KOPT-K1 (cell line): ENCODE data around the gene DCAF11.

Experiments
- H3K27ac ChIP-seq: fragments of 200-600 bp; sonication (generic); 2 replicates; pipeline ENCODE4 v1.5.1; 2016; ENCODE audit warnings: antibody characterized with exemption, mild to moderate bottlenecking, low read depth, low read length; ENCODE audit not compliant: poor library complexity, severe bottlenecking
- H3K36me3 ChIP-seq: fragments of 200-600 bp; sonication (generic); 2 replicates; pipeline ENCODE4 v1.5.1; 2017; ENCODE audit warnings: antibody characterized with exemption, mild to moderate bottlenecking, low read length, moderate library complexity; ENCODE audit not compliant: insufficient read depth
- H3K9me3 ChIP-seq: fragments of 200-600 bp; sonication (generic); 2 replicates; pipeline ENCODE4 v1.5.1; 2017; ENCODE audit warnings: antibody characterized with exemption, low read length, mild to moderate bottlenecking; ENCODE audit not compliant: insufficient read depth, poor library complexity, severe bottlenecking

DCAF11 gene

GRCh38 chr14:24087004-24087403 lies 27.6 kb upstream of the DCAF11 start:
- no peaks in the 10 kb centered on the region for H3K36me3 ChIP-seq
- H3K27ac ChIP-seq: no peak overlapping the region
- no peaks in the 10 kb centered on the region for H3K9me3 ChIP-seq

DNA sequence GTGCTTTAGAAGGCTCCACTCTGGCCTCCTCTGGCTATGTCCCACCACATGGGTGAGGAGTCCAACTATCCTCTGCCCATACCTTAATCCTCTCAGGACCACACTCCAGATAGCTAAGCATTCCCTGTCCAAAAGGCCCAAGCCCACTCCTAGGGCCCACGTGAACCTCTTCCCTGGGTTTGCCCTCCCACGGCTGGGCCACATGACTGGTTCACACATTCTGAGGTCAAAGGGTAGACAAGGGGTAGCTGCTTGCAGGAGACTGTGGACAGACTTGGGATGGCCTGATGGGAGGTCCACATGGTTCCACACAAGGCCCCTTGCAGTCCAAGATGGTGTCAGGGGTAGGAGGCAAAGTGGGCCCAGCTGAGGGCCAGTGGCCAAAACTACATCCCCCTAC lies 26.5 kb upstream of the DCAF11 start:
- Histone ChIP-seq H3K36me3 (no peaks in the 10 kb centered on the region), H3K27ac (no peak overlapping the region), H3K9me3 (no peaks in the 10 kb centered on the region)

GRCh38 chr14:24089890-24090289 lies 24.7 kb upstream of the DCAF11 start:
- Histone ChIP-seq H3K27ac (no peak overlapping the region), H3K36me3 (no peaks in the 10 kb centered on the region), H3K9me3 (no peaks in the 10 kb centered on the region)

DNA sequence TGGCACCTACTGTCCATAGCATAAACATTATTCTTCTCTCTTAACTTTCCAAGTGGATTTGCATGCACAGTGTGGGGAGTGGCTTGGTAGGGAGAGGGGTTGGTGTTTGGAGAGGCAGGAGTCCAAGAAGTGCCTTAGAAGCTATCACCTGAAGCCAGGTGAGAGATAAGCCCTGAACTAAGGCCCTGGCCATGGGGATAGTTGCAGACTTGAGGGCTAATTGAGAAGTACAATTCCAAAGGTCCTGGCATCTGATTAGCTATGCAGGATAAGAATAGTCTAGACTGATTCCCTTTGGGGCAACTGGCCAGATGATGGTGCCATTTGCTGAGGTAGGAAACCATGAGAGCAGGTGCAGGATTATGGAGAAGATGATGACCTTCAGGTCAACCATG lies 22.5 kb upstream of the DCAF11 start:
- Histone ChIP-seq H3K27ac (no peak overlapping the region), H3K36me3 (no peaks in the 10 kb centered on the region), H3K9me3 (no peaks in the 10 kb centered on the region)

DNA sequence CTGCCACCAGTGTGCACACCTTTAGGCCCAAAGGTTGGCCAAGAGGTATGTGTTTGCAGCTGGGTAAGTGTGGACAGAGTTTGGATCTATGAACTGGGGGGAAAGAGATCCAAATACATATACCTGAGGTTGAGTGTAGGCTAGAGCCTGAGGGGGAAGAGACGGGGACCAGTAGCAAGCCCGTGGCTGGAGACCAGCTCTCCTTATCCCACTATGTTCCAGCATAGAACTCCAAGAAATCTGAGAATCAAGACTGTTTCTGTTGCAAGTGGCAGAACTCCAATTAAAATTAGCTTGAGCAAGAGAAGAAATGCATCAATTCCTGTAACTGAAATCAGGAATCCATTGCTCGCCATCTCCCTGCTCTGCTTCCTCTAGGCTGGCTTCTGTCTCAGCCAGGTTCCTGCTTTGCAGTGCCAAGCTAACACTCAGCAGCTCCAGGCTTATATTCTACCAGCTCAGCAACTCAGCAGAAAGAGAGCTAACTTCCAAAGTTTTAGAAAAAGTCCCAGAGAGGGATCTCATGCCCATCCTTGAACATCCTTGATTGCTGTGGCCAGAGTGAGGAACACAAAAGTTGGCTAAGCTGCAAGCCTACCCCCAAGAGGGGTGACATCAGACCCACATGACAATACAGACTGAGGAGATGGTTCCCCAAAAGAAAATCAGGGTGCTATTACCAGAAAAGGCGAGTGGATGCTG lies 21.9 kb upstream of the DCAF11 start:
- H3K36me3 ChIP-seq: no peaks in the 10 kb centered on the region
- H3K9me3 ChIP-seq: no peaks in the 10 kb centered on the region
- H3K27ac ChIP-seq: no peak overlapping the region

GRCh38 chr14:24093207-24093900 lies 21.2 kb upstream of the DCAF11 start:
- Histone ChIP-seq H3K27ac (peak overlapping the region; percentile 79), H3K36me3 (no peaks in the 10 kb centered on the region), H3K9me3 (no peaks in the 10 kb centered on the region)

GRCh38 chr14:24093901-24094840 lies 20.4 kb upstream of the DCAF11 start, which contains the start of gene PCK2:
PCK2 (plus strand) TSS chr14:24094311; CDS start chr14:24094406, 95 bp downstream.
- Histone ChIP-seq H3K9me3 (no peaks in the 10 kb centered on the region), H3K27ac (peak within 1 kb of the TSS; percentile 79), H3K36me3 (no peaks in the 10 kb centered on the region; the same call in 1 of the 2 replicates)

DNA sequence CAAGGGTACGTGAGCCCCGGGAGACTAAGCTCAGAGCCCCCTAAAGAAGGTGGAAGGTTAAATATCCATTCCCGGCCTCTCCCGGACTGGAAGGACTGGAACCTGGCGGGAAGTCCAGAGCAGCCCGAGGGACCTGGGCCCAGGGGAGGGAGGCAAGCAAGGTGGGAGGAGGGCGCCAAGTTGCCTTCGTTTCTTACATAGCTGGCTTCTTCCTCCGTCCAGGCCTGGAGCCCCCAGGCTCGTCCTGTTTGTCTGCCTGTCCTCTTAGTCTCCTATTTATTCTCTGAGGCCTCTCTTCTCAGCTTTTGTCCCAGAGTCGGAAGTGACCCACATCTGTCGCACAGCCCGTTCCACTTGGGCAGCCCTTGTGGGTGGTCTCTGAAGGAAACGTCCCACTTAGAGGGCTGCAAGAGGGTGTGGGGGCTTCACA lies 19.7 kb upstream of the DCAF11 start:
- Histone ChIP-seq H3K27ac (peak overlapping the region; percentile 79), H3K9me3 (no peaks in the 10 kb centered on the region), H3K36me3 (no peaks in the 10 kb centered on the region; the same call in 1 of the 2 replicates)

GRCh38 chr14:24095271-24096068 lies 19.1 kb upstream of the DCAF11 start:
- Histone ChIP-seq H3K36me3 (no peaks in the 10 kb centered on the region; the same call in 1 of the 2 replicates), H3K27ac (peak overlapping the region; percentile 79), H3K9me3 (no peaks in the 10 kb centered on the region)

DNA sequence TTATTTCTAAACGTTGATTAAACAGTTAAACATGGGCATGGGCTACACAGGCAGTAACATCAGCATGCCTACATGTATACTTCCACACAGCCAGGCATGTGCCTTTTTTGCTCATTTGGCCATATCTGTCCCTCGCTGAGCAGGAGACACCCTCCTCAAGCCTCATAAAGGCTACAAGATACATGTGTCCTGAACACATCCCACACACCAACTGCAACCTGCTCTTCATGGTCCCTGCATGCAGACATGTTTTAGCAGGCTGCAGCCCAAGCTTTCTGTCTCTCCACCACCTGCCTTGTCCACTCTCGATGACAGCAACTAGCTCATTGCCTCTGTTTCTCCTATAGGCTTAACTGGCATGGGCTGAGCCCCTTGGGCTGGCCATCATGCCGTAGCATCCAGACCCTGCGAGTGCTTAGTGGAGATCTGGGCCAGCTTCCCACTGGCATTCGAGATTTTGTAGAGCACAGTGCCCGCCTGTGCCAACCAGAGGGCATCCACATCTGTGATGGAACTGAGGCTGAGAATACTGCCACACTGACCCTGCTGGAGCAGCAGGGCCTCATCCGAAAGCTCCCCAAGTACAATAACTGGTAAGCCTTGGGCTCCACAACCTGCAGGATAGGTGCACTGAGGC lies 17.9 kb upstream of the DCAF11 start:
- no peaks in the 10 kb centered on the region for H3K9me3 ChIP-seq
- H3K27ac ChIP-seq: no peak overlapping the region
- H3K36me3 ChIP-seq: no peaks in the 10 kb centered on the region; the same call in 1 of the 2 replicates

DNA sequence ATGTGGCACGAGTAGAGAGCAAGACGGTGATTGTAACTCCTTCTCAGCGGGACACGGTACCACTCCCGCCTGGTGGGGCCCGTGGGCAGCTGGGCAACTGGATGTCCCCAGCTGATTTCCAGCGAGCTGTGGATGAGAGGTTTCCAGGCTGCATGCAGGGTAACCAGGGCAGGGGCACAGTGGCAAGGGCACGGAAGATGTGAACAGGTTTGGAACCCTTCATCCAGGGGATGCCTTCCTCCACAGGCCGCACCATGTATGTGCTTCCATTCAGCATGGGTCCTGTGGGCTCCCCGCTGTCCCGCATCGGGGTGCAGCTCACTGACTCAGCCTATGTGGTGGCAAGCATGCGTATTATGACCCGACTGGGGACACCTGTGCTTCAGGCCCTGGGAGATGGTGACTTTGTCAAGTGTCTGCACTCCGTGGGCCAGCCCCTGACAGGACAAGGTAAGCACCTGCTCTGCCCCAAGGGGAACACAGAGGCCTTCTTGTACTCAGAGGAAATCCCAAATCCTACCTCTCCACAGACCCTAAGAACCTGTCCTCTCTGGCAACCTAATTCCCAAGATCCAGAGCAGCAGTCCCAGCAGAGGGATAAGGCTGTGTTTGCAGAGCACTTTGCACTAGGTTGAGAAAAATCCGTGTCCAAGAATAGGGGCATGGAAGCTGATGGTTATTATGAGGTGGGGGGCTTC lies 16.2 kb upstream of the DCAF11 start:
- no peaks in the 10 kb centered on the region for H3K9me3 ChIP-seq
- no peak overlapping the region for H3K27ac ChIP-seq
- H3K36me3 ChIP-seq: no peaks in the 10 kb centered on the region; the same call in 1 of the 2 replicates

GRCh38 chr14:24098927-24099813 lies 15.4 kb upstream of the DCAF11 start:
- H3K9me3 ChIP-seq: no peaks in the 10 kb centered on the region
- no peaks in the 10 kb centered on the region; the same call in 1 of the 2 replicates for H3K36me3 ChIP-seq

More at GRCh38 chr14:24098927-24099813, 15.4 kb upstream of the DCAF11 start:
- H3K27ac ChIP-seq: no peak overlapping the region
